ENCODE results near the gene PTPRN2.

DNA sequence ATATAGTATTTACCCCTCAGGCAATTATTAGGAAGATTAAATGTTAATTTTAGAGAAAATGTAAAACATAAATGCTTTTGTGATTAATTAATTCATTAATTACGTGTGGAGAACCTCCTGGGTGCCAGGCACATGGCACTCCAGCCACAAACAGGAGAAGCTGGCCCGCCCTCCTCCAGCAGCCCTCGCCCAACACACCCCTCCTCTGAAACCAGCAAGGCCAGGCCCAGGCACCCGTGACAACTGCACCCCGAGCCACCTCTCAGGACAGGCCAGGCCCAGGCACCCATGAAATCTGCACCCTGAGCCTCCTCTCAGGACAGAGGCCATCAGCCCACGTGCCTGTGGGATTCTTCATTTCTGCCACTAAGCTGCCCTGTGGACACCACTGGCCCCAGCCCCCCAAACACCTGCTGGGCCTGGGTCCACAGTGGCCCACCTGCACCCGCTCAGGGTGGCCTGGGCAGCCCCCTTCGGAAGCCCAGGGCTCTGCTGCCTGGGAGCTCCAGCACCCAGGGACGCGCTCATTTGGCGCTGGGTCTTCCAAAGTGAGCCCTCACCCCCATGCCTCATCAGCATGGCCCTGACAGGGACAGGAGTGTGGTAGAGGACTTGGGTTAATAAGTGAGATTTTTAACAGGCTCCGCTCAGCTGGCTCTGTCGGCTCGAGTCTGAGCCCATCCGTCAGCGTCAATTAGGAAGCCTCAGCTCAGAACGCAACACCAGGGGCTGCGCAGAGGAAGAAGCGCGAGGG lies 768.7 kb downstream of the PTPRN2 start:
- TF ChIP-seq EZH2 (IDR thresholded peaks at IDR 0.05; ENCODE audit: low read depth, low read length, severe bottlenecking) (no peak), NANOG (IDR thresholded peaks at IDR 0.05; ENCODE audit: insufficient read depth, low read depth, low read length, poor library complexity, severe bottlenecking) (no peak), CHD7 (IDR thresholded peaks at IDR 0.05; ENCODE audit: insufficient replicate concordance, low read length) (no peak), CTCF (IDR thresholded peaks at IDR 0.05; ENCODE audit: control extremely low read depth in 1 of 3, insufficient read depth in 1 of 3, low read depth in 1 of 3, low read length in 3 of 3) (no peak), TAF1 (IDR thresholded peaks at IDR 0.05; ENCODE audit: low read depth, low read length) (no peak), RXRA (IDR thresholded peaks at IDR 0.05; ENCODE audit: insufficient read depth, low read depth, low read length) (no peak)

All from H1 (cell line).